ENCODE measurements around the gene ARHGEF4.
"Not testable (repeated sequence)": the region's sequence is repeated elsewhere in the genome, so short reads cannot be mapped to it uniquely, and the experiment has no call there.

The ARHGEF4 gene

DNA sequence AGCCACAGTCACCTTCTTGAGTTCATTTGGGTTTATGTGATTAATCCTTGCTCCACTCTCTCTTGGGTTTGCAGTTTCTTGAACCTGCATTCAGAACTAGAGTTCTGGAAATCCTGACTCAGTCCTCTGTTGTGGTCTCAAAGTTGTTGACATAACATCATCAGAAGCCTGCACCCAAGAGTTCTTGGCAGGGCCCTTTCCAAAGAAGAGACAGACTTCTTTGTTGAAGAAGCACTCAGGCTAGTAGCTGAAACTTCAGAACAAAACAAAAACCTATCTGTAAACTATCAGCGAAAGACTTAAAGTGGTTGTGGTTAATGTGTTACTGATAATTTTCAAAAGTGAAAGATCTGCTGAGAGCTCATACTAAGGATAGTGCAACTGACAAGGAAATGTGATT lies 135.7 kb downstream of the ARHGEF4 start:
- no peak for DNase-seq (ENCODE audit: low read depth in 4 of 4, low spot score in 1 of 4)

GRCh38 chr2:130975729-130976128 lies 139.0 kb downstream of the ARHGEF4 start:
- DNase-seq (ENCODE audit: low read depth in 4 of 4, low spot score in 1 of 4): no peak

GRCh38 chr2:130976591-130977237 lies 140.0 kb downstream of the ARHGEF4 start:
- no peak for DNase-seq (ENCODE audit: low read depth in 4 of 4, low spot score in 1 of 4)

- no peak for DNase-seq (ENCODE audit: low read depth in 4 of 4, low spot score in 1 of 4)
These were observed 140.8 kb downstream of the ARHGEF4 start for GRCh38 chr2:130977461-130978050.

DNA sequence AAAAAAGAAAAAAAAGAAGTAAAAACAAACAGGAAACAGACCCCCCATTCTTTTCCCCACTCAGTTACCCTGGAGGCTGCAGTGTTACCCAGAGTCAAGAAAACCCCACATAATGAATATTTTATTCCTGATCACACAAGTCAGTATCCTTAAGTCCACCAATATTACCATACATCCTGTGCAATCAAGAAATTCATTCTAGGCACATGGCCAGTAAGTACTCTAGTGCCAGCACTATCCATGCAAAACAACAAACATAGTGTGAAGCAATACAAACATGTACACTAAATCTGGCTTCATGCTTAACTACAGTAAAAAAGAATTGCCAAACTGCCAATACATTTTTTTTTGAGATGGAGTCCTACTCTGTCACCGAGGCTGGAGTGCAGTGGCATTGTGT lies 145.0 kb downstream of the ARHGEF4 start:
- DNase-seq (ENCODE audit: low read depth in 4 of 4, low spot score in 1 of 4): no peak

- no peak for DNase-seq (ENCODE audit: low read depth in 4 of 4, low spot score in 1 of 4)
These were observed 148.6 kb downstream of the ARHGEF4 start for GRCh38 chr2:130985206-130985780.

- DNase-seq (ENCODE audit: low read depth in 4 of 4, low spot score in 1 of 4): no peak
These were observed 149.3 kb downstream of the ARHGEF4 start for GRCh38 chr2:130985831-130986649.

DNA sequence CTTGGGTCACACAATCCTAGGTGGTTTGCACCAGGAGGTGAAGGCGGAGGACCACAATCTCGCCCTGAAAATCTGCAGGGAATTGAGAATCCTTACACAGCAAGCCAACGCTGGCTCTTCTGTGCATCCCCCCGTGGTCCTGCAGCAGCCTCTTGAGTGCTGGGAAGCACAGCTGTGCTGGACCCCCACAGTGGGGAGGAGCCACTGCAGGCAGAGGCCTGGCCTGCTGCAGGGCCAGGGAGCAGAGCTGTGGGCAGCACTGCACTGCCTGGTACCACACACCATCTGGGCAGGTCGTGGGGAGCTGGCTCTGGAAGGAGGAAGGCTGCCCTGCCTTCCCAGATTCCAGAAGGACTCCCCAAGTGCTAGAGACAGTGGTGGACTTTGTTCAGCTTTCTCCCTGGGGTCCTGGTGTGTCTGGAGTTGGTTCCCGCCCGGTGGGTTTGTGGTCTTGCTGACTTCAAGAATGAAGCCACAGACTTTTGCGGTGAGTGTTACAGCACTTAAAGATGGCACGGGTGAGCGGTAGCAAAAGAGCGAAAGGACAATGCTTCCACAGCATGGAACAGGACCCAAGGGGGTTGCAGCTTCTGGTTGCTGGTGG lies 150.3 kb downstream of the ARHGEF4 start:
- DNase-seq (ENCODE audit: low read depth in 4 of 4, low spot score in 1 of 4): no peak

DNA sequence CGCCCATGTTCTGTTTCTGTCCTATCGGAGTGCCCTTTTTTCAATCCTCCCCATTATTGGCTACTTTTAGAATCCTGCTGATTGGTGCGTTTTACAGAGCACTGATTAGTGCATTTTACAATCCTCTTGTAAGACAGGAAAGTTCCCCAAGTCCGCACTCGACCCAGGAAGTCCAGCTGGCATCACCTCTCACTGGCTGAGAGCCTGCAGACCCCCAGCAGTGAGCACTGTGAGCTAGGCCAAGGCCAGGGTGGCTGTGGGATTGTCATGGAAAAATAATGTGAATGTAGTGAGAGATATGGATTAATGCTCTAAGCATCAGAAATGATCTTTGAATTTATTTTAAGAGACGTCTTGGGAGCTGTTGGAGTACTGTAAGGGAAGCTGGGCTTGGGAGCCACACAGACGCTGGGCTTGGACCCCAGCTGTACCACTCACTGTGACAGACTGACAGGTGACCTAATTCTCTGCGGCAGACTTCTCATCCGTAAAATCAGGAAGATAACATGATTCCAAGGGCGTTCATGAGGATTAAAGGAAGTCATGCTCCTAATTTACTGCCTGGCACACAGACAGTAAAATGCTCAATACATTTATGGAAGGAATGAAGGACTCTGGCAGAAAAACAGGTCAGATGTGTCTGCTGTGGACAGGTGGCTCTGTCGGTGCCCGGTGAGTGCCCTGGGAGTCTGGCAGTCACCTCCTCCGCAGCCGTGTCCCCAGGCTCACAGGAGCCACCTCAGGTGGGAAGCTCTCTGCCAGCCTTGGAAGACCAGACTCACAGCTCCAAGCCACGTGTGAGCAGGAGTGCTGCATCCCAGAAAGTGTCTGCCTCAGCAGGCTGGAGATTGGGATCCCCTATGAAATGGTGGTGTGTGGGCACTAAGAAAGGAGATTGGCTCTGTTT lies 151.1 kb downstream of the ARHGEF4 start:
- no peak for DNase-seq (ENCODE audit: low read depth in 4 of 4, low spot score in 1 of 4)

DNA sequence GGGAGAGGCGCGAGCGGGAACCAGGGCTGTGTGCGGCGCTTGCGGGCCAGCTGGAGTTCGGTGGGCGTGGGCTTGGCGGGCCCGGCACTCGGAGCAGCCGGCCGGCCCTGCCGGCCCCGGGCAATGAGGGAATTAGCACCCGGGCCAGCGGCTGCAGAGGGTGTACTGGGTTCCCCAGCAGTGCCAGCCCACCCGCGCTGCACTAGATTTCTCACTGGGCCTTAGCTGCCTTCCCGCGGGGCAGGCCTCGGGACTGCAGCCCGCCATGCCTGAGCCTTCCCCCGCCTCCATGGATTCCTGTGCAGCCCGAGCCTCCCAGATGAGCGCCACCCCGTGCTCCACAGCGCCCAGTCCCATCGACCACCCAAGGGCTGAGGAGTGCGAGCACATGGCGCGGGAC lies 154.7 kb downstream of the ARHGEF4 start:
- not testable (repeated sequence) for DNase-seq (ENCODE audit: low read depth in 4 of 4, low spot score in 1 of 4)

- DNase-seq (ENCODE audit: low read depth in 4 of 4, low spot score in 1 of 4): not testable (repeated sequence)
These were observed 155.3 kb downstream of the ARHGEF4 start for GRCh38 chr2:130992003-130992402.

GRCh38 chr2:130996691-130997090 lies 160.0 kb downstream of the ARHGEF4 start:
- DNase-seq (ENCODE audit: low read depth in 4 of 4, low spot score in 1 of 4): no peak

- DNase-seq (ENCODE audit: low read depth in 4 of 4, low spot score in 1 of 4): no peak
These were observed 160.5 kb downstream of the ARHGEF4 start for GRCh38 chr2:130997198-130997597.

DNA sequence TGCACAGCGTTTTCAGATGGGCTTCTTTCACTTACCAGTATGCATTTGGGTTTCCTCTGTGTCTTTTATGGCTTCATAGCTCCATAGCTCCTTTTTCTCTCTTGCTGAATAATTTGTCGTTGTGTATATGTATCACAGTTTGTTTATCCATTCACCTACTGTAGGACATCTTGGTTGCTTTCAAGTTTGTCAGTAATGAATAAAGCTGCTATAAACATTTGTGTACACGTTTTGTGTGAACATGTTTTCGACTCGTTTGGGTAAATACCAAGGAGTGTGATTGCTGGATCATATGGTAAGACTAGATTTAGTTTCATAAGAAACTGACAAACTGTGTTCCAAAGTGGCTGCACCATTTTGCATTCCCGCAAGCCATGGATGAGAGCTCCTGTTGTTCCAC lies 161.8 kb downstream of the ARHGEF4 start:
- DNase-seq (ENCODE audit: low read depth in 4 of 4, low spot score in 1 of 4): no peak

GRCh38 chr2:131004446-131005209 lies 167.9 kb downstream of the ARHGEF4 start:
- DNase-seq (ENCODE audit: low read depth in 4 of 4, low spot score in 1 of 4): no peak

- no peak for DNase-seq (ENCODE audit: low read depth in 4 of 4, low spot score in 1 of 4)
These were observed 168.7 kb downstream of the ARHGEF4 start for GRCh38 chr2:131005216-131005935.

DNA sequence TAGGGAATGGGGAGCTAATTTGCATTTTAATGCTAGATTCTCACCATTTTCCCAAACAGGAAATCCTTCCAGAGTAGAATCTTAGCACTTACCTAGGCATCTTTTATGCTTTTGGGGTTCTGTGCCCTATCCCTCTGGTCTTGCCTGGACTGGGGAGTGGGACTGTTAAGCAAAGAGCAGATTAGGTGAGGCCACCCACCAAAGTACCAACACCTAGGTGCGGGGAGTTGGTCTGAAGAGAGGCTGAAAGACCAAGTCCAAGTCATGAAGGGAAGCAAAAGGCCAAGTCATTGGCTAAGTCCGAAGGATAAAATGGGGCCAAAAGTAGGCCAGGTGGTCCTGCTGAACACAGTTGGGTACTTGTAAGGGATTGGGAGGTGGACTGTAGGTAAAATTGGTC lies 169.8 kb downstream of the ARHGEF4 start:
- no peak for DNase-seq (ENCODE audit: low read depth in 4 of 4, low spot score in 1 of 4)

DNA sequence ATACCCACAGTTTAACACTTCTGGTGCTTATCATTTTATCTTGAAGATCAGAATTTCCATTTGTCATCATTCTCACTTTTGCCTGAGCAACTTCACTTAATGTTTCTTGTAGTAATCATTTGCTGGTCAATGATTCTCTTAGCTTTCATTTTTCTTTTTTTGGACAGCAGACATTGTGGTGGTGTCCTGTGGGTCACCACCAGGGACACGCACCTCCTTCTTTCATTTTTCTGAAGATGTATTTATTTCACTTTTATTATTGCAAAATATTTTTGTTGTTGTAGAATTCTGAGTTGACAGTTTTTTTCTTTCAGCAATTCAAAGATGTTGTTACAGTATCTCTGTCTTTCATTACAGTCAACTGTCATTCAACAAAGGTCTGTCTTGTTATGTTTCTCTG lies 172.3 kb downstream of the ARHGEF4 start:
- no peak for DNase-seq (ENCODE audit: low read depth in 4 of 4, low spot score in 1 of 4)

All from stimulated activated CD4-positive, alpha-beta T cell treated with anti-CD3 and anti-CD28 coated beads, Interleukin-1b, Interleukin-23, amount 100 ng/mL, for 24 hours (primary cell).